ENCODE results near the gene NUPR2. TPM values are rescaled to one million over a fixed set of nuclear protein-coding genes. Genes with fewer than 3 reads are reported as not detected.
A peak's percentile ranks its signal among the peaks of the same experiment; 100 is the strongest.
"Not testable (repeated sequence)": the region's sequence is repeated elsewhere in the genome, so short reads cannot be mapped to it uniquely, and the experiment has no call there.

NUPR2 gene
- not detected for total RNA-seq
- polyA plus RNA-seq = not detected

GRCh38 chr7:56115852-56116538 is at the start of gene NUPR2:
Gene NUPR2 (minus strand): TSS chr7:56116417. CDS start chr7:56116314, 103 bp downstream.
- peaks cover 0 to 6% (median 0%) of the 10 kb centered on the region in 4 donors for H3K27me3 ChIP-seq (ENCODE audit: control insufficient read depth in 4 of 4, insufficient read depth in 4 of 4, low read length in 3 of 4)
- TF ChIP-seq SP1 (IDR thresholded peaks at IDR 0.05) (no peak), HNF4A (conservative IDR thresholded peaks at IDR 0.05) (no peak), RAD21 (IDR thresholded peaks at IDR 0.05) (no peak), RXRA (IDR thresholded peaks at IDR 0.05) (no peak), GABPA (IDR thresholded peaks at IDR 0.05 in 1 of 2, conservative IDR thresholded peaks at IDR 0.05 in 1 of 2) (no peak), HNF4G (IDR thresholded peaks at IDR 0.05) (no peak), FOXA2 (IDR thresholded peaks at IDR 0.05) (no peak), ATF3 (IDR thresholded peaks at IDR 0.05) (no peak), YY1 (IDR thresholded peaks at IDR 0.05) (no peak)
- 12% methylated on average over 65 of the region's 65 CpGs for WGBS
- H3K4me3 ChIP-seq (ENCODE audit: low read depth in 1 of 3, low read length in 3 of 3) = no peak within 1 kb of the TSS
- no peak for DNase-seq (ENCODE audit: low spot score)
- H3K4me1 ChIP-seq (ENCODE audit: control insufficient read depth in 4 of 4, insufficient read depth in 4 of 4, low read length in 3 of 4) = peaks cover 0 to 7% (median under 1%) of the 10 kb centered on the region in 4 donors
- no peak within 1 kb of the TSS for H3K9ac ChIP-seq (ENCODE audit: low read depth in 1 of 2, low read length in 2 of 2)
- H3K9me3 ChIP-seq (ENCODE audit: control insufficient read depth in 4 of 4, low read length in 3 of 4) = no peaks in the 10 kb centered on the region
- no peaks in the 10 kb centered on the region for H3K36me3 ChIP-seq (ENCODE audit: control insufficient read depth in 4 of 4, insufficient read depth in 3 of 4, low read depth in 1 of 4, low read length in 3 of 4)
- no peak within 1 kb of the TSS for H3K27ac ChIP-seq (ENCODE audit: low read depth in 1 of 2, low read length in 2 of 2)

- Histone ChIP-seq H3K4me1 (ENCODE audit: control insufficient read depth in 4 of 4, insufficient read depth in 4 of 4, low read length in 3 of 4) (no peaks in the 10 kb centered on the region), H3K27ac (ENCODE audit: low read depth in 1 of 2, low read length in 2 of 2) (no peak overlapping the region), H3K27me3 (ENCODE audit: control insufficient read depth in 4 of 4, insufficient read depth in 4 of 4, low read length in 3 of 4) (no peaks in the 10 kb centered on the region), H3K9me3 (ENCODE audit: control insufficient read depth in 4 of 4, low read length in 3 of 4) (peaks cover 0 to 7% (median 4%) of the 10 kb centered on the region in 4 donors), H3K4me3 (ENCODE audit: low read depth in 1 of 3, low read length in 3 of 3) (no peak overlapping the region), H3K36me3 (ENCODE audit: control insufficient read depth in 4 of 4, insufficient read depth in 3 of 4, low read depth in 1 of 4, low read length in 3 of 4) (no peaks in the 10 kb centered on the region), H3K9ac (ENCODE audit: low read depth in 1 of 2, low read length in 2 of 2) (no peak overlapping the region)
- TF ChIP-seq ATF3 (IDR thresholded peaks at IDR 0.05) (no peak), ZBTB33 (IDR thresholded peaks at IDR 0.05) (no peak)
- WGBS = 9% methylated on average over 1 of the region's 1 CpG
- DNase-seq (ENCODE audit: low spot score) = no peak
Measured at GRCh38 chr7:56157238-56157790, 41.1 kb upstream of the NUPR2 start.

GRCh38 chr7:56131062-56131461 is 14.8 kb upstream of the NUPR2 start:
- not testable (repeated sequence) for H3K4me1 ChIP-seq (ENCODE audit: control insufficient read depth in 4 of 4, insufficient read depth in 4 of 4, low read length in 3 of 4); H3K27me3 ChIP-seq (ENCODE audit: control insufficient read depth in 4 of 4, insufficient read depth in 4 of 4, low read length in 3 of 4); DNase-seq (ENCODE audit: low spot score); H3K4me3 ChIP-seq (ENCODE audit: low read depth in 1 of 3, low read length in 3 of 3); H3K9me3 ChIP-seq (ENCODE audit: control insufficient read depth in 4 of 4, low read length in 3 of 4); H3K9ac ChIP-seq (ENCODE audit: low read depth in 1 of 2, low read length in 2 of 2); H3K36me3 ChIP-seq (ENCODE audit: control insufficient read depth in 4 of 4, insufficient read depth in 3 of 4, low read depth in 1 of 4, low read length in 3 of 4)
- WGBS = 31% methylated on average over 2 of the region's 2 CpGs
- peak; percentile 47 to 68 for TF ChIP-seq RXRA (IDR thresholded peaks at IDR 0.05)
- TF ChIP-seq SP1 (IDR thresholded peaks at IDR 0.05) = peak; percentile 18
- TF ChIP-seq HNF4A (conservative IDR thresholded peaks at IDR 0.05) = peak in 1 of 2 donors; percentile 40
- TF ChIP-seq NR2F2 (IDR thresholded peaks at IDR 0.05) = peak; percentile 67
- H3K27ac ChIP-seq (ENCODE audit: low read depth in 1 of 2, low read length in 2 of 2) = peak overlapping the region; percentile 8 to 18

All from liver (tissue), 9 donors.